H1 (cell line): ENCODE results near the gene FABP6. TPM values are rescaled to one million over a fixed set of nuclear protein-coding genes. Genes with fewer than 3 reads are reported as not detected.
A peak's percentile ranks its signal among the peaks of the same experiment; 100 is the strongest.

Experiments
- CTCF ChIA-PET: fragments of 300-600 bp; sonication (Branson Sonifier 250); formaldehyde crosslinking; loops from one replicate; lab custom pipeline; 2021; ENCODE audit not compliant: partially characterized antibody; lab: Charles Lee
- POLR2A ChIA-PET: fragments of 300-600 bp; sonication (Branson Sonifier 250); formaldehyde crosslinking; loops from one replicate; lab custom pipeline; 2021; ENCODE audit warnings: inconsistent platforms; ENCODE audit not compliant: partially characterized antibody; lab: Charles Lee
- DNase-seq, 2 experiments: peaks; one replicate each; pipeline versions ENCODE4 v3.0.0 to v3.0.0-alpha.2; 2010 to 2022; ENCODE audit warnings: low spot score in 2 of 2, low read depth in 1 of 2, mixed read lengths in 1 of 2
- FAIRE-seq: peaks from 2 replicates; lab custom pipeline; 2011; peaks lifted over from hg19 to GRCh38; lab: Jason Lieb, UNC
- H2AFZ ChIP-seq: 2 replicates; pipeline ENCODE4 v1.8.1; 2012; ENCODE audit warnings: low read length, inconsistent platforms
- H2AK5ac ChIP-seq: 2 replicates; pipeline ENCODE4 v1.6.1; 2013; ENCODE audit warnings: low read depth, low read length
- H2BK120ac ChIP-seq: replicated peaks from 2 replicates; pipeline ENCODE3; 2013; ENCODE audit warnings: low read depth, low read length, inconsistent platforms
- H2BK12ac ChIP-seq: 2 replicates; pipeline ENCODE4 v1.6.1; 2013; ENCODE audit warnings: low read depth, low read length
- H2BK15ac ChIP-seq: 2 replicates; pipeline ENCODE4 v1.6.1; 2013; ENCODE audit warnings: low read length
- H2BK20ac ChIP-seq: 2 replicates; pipeline ENCODE4 v1.6.1; 2013; ENCODE audit warnings: low read length
- H2BK5ac ChIP-seq: 2 replicates; pipeline ENCODE4 v1.6.1; 2013; ENCODE audit warnings: low read depth, low read length
- H3K14ac ChIP-seq: 2 replicates; pipeline ENCODE4 v1.6.1; 2013; ENCODE audit warnings: inconsistent platforms; ENCODE audit not compliant: insufficient read length
- H3K18ac ChIP-seq: 2 replicates; pipeline ENCODE4 v1.6.1; 2013; ENCODE audit warnings: low read length; ENCODE audit errors: extremely low read depth
- H3K23ac ChIP-seq: 2 replicates; pipeline ENCODE4 v1.6.1; 2013; ENCODE audit warnings: inconsistent platforms; ENCODE audit not compliant: insufficient read length
- H3K23me2 ChIP-seq: 2 replicates; pipeline ENCODE4 v1.6.1; 2013; ENCODE audit warnings: low read depth, low read length
- H3K27ac ChIP-seq: 2 replicates; pipeline ENCODE4 v1.6.1; 2011; ENCODE audit warnings: low read depth, low read length, inconsistent platforms
- H3K27me3 ChIP-seq, 4 experiments: replicated peaks in 1 of 4; 1 replicate in 1 of 4; 2 replicates in 3 of 4; pipeline versions ENCODE4 v1.6.1 to v1.8.1; 2011 to 2013; ENCODE audit warnings: low read length in 3 of 4, mild to moderate bottlenecking in 3 of 4, inconsistent platforms in 2 of 4, mixed read lengths in 2 of 4, moderate library complexity in 1 of 4; ENCODE audit not compliant: control insufficient read depth in 3 of 4, insufficient read depth in 3 of 4; ENCODE audit errors: extremely low read depth in 1 of 4
- H3K36me3 ChIP-seq, 4 experiments: 2 replicates each; pipeline versions ENCODE4 v1.6.1 to v1.8.1; 2011 to 2013; ENCODE audit warnings: mild to moderate bottlenecking in 4 of 4, low read length in 3 of 4, moderate library complexity in 2 of 4, control low read depth in 1 of 4, inconsistent platforms in 1 of 4; ENCODE audit not compliant: insufficient read depth in 4 of 4, control insufficient read depth in 2 of 4
- H3K4ac ChIP-seq: replicated peaks from 2 replicates; pipeline ENCODE3; 2013; ENCODE audit warnings: low read length, low read depth, mixed read lengths, inconsistent platforms; ENCODE audit not compliant: insufficient read length
- H3K4me1 ChIP-seq, 4 experiments: replicated peaks in 1 of 4; 1 replicate in 1 of 4; 2 replicates in 3 of 4; pipeline versions ENCODE4 v1.6.1 to v1.8.1; 2011 to 2013; ENCODE audit warnings: low read length in 3 of 4, inconsistent platforms in 2 of 4, mixed read lengths in 1 of 4; ENCODE audit not compliant: insufficient read depth in 4 of 4, control insufficient read depth in 3 of 4
- H3K4me2 ChIP-seq, 2 experiments: 2 replicates each; pipeline versions ENCODE4 v1.6.1 to v1.8.1; 2011 to 2013; ENCODE audit warnings: low read depth in 2 of 2, low read length in 2 of 2, control low read depth in 1 of 2, inconsistent platforms in 1 of 2, mild to moderate bottlenecking in 1 of 2; ENCODE audit not compliant: insufficient read depth in 1 of 2
- H3K4me3 ChIP-seq, 4 experiments: fragments of 200-600, 300-600 bp in 1 of 4; sonication (generic), shearing (Covaris generic), sonication (Bioruptor Twin) in 1 of 4; 2 replicates each; pipeline versions ENCODE4 v1.5.1 to v1.8.1; 2011 to 2016; ENCODE audit warnings: low read length in 4 of 4, low read depth in 3 of 4, control low read depth in 2 of 4, inconsistent platforms in 2 of 4, mild to moderate bottlenecking in 2 of 4, mixed read lengths in 1 of 4, moderate library complexity in 1 of 4; ENCODE audit not compliant: insufficient read depth in 2 of 4; ENCODE audit errors: extremely low read depth in 1 of 4
- H3K56ac ChIP-seq: replicated peaks from 2 replicates; pipeline ENCODE3; 2013; ENCODE audit warnings: low read depth, mild to moderate bottlenecking, mixed read lengths, low read length, inconsistent platforms; ENCODE audit not compliant: insufficient read length
- H3K79me1 ChIP-seq: 2 replicates; pipeline ENCODE4 v1.6.1; 2013; ENCODE audit warnings: low read depth, low read length, control low read depth
- H3K79me2 ChIP-seq, 2 experiments: 2 replicates each; pipeline versions ENCODE4 v1.6.1 to v1.8.1; 2012 to 2013; ENCODE audit warnings: low read length in 2 of 2, mild to moderate bottlenecking in 2 of 2, inconsistent platforms in 1 of 2; ENCODE audit not compliant: insufficient read depth in 2 of 2, control insufficient read depth in 1 of 2
- H3K9ac ChIP-seq, 4 experiments: replicated peaks in 1 of 4; 1 replicate in 1 of 4; 2 replicates in 3 of 4; pipeline versions ENCODE4 v1.6.1 to v1.8.1; 2011 to 2013; ENCODE audit warnings: low read depth in 3 of 4, low read length in 3 of 4, control low read depth in 2 of 4, mild to moderate bottlenecking in 2 of 4, moderate library complexity in 2 of 4, inconsistent platforms in 1 of 4; ENCODE audit errors: extremely low read depth in 1 of 4
- H3K9me3 ChIP-seq, 2 experiments: 2 replicates each; pipeline versions ENCODE4 v1.6.1 to v1.8.1; 2012 to 2013; ENCODE audit warnings: mild to moderate bottlenecking in 2 of 2, moderate library complexity in 2 of 2, control low read depth in 1 of 2, inconsistent platforms in 1 of 2, low read depth in 1 of 2, low read length in 1 of 2, mixed read lengths in 1 of 2; ENCODE audit not compliant: insufficient read depth in 2 of 2
- H4K20me1 ChIP-seq, 2 experiments: replicated peaks in 1 of 2; 2 replicates each; pipeline versions ENCODE3 to v1.8.1; 2011 to 2013; ENCODE audit warnings: inconsistent platforms in 2 of 2, low read length in 2 of 2, mild to moderate bottlenecking in 1 of 2; ENCODE audit not compliant: insufficient read depth in 2 of 2, control insufficient read depth in 1 of 2
- H4K5ac ChIP-seq: 2 replicates; pipeline ENCODE4 v1.6.1; 2013; ENCODE audit warnings: low read length, low read depth, mixed read lengths, inconsistent platforms; ENCODE audit not compliant: insufficient read length
- H4K8ac ChIP-seq: 2 replicates; pipeline ENCODE4 v1.8.0; 2013; ENCODE audit warnings: mild to moderate bottlenecking, moderate library complexity, low read length, inconsistent platforms; ENCODE audit not compliant: insufficient read depth; ENCODE audit errors: extremely low read depth
- H4K91ac ChIP-seq: replicated peaks from 2 replicates; pipeline ENCODE3; 2013; ENCODE audit warnings: low read length, mixed read lengths, inconsistent platforms; ENCODE audit not compliant: insufficient read length
- KDM1A ChIP-seq: fragments of 200-600, 300-600 bp; sonication (generic); IDR thresholded peaks from 2 replicates; pipeline ENCODE4 v1.7.1; 2016; ENCODE audit warnings: mild to moderate bottlenecking, low read length, borderline replicate concordance
- TEAD4 ChIP-seq: IDR thresholded peaks from 2 replicates; pipeline ENCODE4 v1.6.1; 2012; ENCODE audit warnings: low read depth, low read length, inconsistent platforms, mixed read lengths
- WGBS, 2 experiments: shearing (Covaris generic) in 1 of 2; methylation state at CpG; one replicate each; pipeline versions ENCODE4 v1.1.6 to v1.1.7; 2013 to 2015; ENCODE audit warnings: low lambda C conversion rate in 2 of 2, mixed read lengths in 2 of 2, inconsistent platforms in 1 of 2, low coverage in 1 of 2, missing lambda C conversion rate in 1 of 2; ENCODE audit not compliant: insufficient replicate concordance in 2 of 2, insufficient coverage in 1 of 2, insufficient read length in 1 of 2; ENCODE audit errors: extremely low coverage in 1 of 2, missing lambda C conversion rate in 1 of 2; 5-methylcytosine and 5-hydroxymethylcytosine counted together
- polyA plus RNA-seq, 7 experiments: library from polyadenylated mRNA; depleted of rRNA in 3 of 7; stranded (reverse) in 5 of 7; unstranded in 2 of 7; fragments of >200 nt in 5 of 7; fragments of 200-250 nt in 2 of 7; gene quantifications; 1 replicate in 5 of 7; 2 replicates in 1 of 7; 4 replicates in 1 of 7; pipeline versions ENCODE4 v1.2.1 to v1.2.3, GENCODE V29; 2011 to 2013; ENCODE audit warnings: missing spikeins in 2 of 7, mixed read lengths in 2 of 7
- total RNA-seq: library from RNA; stranded (reverse); fragmentation: NEBNext Ultra II Directional; extraction: Animal tissue kit (Norgen Biotek cat#: 25700); gene quantifications from 2 replicates; pipeline ENCODE4 v1.2.1, GENCODE V29; 2021

Gene FABP6
- total and polyA plus RNA-seq, 2 of the 8 experiments (the other 6 are each of a cell fraction or from before 2014, with no cell fraction given): 4.8 to 6.1 TPM

- H3K9me3 ChIP-seq: no peaks in the 10 kb centered on the region
- no peak overlapping the region for H2BK15ac ChIP-seq
- H2BK5ac ChIP-seq: no peak overlapping the region; the same call in 1 of the 2 replicates
- H3K4me3 ChIP-seq: no peak overlapping the region
- no peaks in the 10 kb centered on the region for H3K36me3 ChIP-seq
- H3K9ac ChIP-seq: no peak overlapping the region
- peaks cover 0 to 6% (median 1%) of the 10 kb centered on the region in 4 experiments; a peak in 3 of 7 replicates for H3K4me1 ChIP-seq
- no peak overlapping the region for H4K8ac ChIP-seq
- POLR2A ChIA-PET: interaction anchor here (1.8 kb wide), 1 partner anchor 15 kb away, joined by 9 read pairs; no protein-coding TSS in a partner anchor
- H2BK12ac ChIP-seq: no peak overlapping the region
- no peak overlapping the region for H3K14ac ChIP-seq
- TF ChIP-seq TEAD4 (no peak), KDM1A (peak; percentile 55; the same call in 1 of the 2 replicates)
- TF ChIP-seq, all 59 proteins: peak for 1
- Histone ChIP-seq H3K27ac (no peak overlapping the region), H3K4me2 (no peak overlapping the region), H2AFZ (no peak overlapping the region), H4K91ac (no peak overlapping the region), H2BK120ac (no peak overlapping the region), H2AK5ac (no peak overlapping the region), H3K79me1 (no peaks in the 10 kb centered on the region), H3K23ac (no peak overlapping the region), H4K20me1 (no peaks in the 10 kb centered on the region), H4K5ac (no peak overlapping the region), H3K27me3 (no peaks in the 10 kb centered on the region), H2BK20ac (peak overlapping the region; percentile 29; the same call in 1 of the 2 replicates), H3K23me2 (no peaks in the 10 kb centered on the region), H3K4ac (no peak overlapping the region), H3K56ac (no peak overlapping the region), H3K18ac (no peak overlapping the region), H3K79me2 (no peaks in the 10 kb centered on the region)
- DNase-seq (no peak), FAIRE-seq (no peak)
- CTCF ChIA-PET: interaction anchor here (1.0 to 5.8 kb wide), 3 partner anchors 16 to 101 kb away, joined by 3 to 29 read pairs (median 4); no protein-coding TSS in a partner anchor
- 94% methylated on average over 9 of the region's 9 CpGs; no CpG with 5 or more reads in 1 of the 2 experiments for WGBS, 2 experiments
Measured at GRCh38 chr5:160181965-160182622, 47.2 kb upstream of the FABP6 start.
